HepG2 (cell line): ENCODE measurements around the gene CABLES1. TPM values are rescaled to one million over a fixed set of nuclear protein-coding genes. Genes with fewer than 3 reads are reported as not detected.
A peak's percentile ranks its signal among the peaks of the same experiment; 100 is the strongest.

Experiments
- AHDC1 ChIP-seq: sonication (generic); formaldehyde crosslinking; IDR thresholded peaks from 2 replicates; pipeline ENCODE4 v1.5.1; 2020; ENCODE audit warnings: mild to moderate bottlenecking, missing genetic modification reagents, borderline replicate concordance
- GFI1 ChIP-seq: sonication (generic); formaldehyde crosslinking; IDR thresholded peaks from 2 replicates; pipeline ENCODE4 v1.5.0; 2020; ENCODE audit warnings: missing genetic modification reagents, mild to moderate bottlenecking, borderline replicate concordance
- GZF1 ChIP-seq: sonication (generic); formaldehyde crosslinking; IDR thresholded peaks from 2 replicates; pipeline ENCODE4 v1.5.1; 2020; ENCODE audit warnings: mild to moderate bottlenecking, missing genetic modification reagents
- KAT8 ChIP-seq: IDR thresholded peaks from 2 replicates; pipeline ENCODE4 v1.6.1; 2016; ENCODE audit warnings: missing genetic modification reagents, missing compliant biosample characterization
- MED13 ChIP-seq: sonication (generic); formaldehyde crosslinking; IDR thresholded peaks from 2 replicates; pipeline ENCODE4 v1.5.0; 2020; ENCODE audit warnings: missing genetic modification reagents
- MIXL1 ChIP-seq: IDR thresholded peaks from 2 replicates; pipeline ENCODE4 v1.6.1; 2016
- NPAS2 ChIP-seq: sonication (generic); formaldehyde crosslinking; IDR thresholded peaks from 2 replicates; pipeline ENCODE4 v1.8.0; 2022; ENCODE audit warnings: mild to moderate bottlenecking, missing genetic modification reagents, borderline replicate concordance
- PHF8 ChIP-seq: sonication (generic); formaldehyde crosslinking; IDR thresholded peaks from 2 replicates; pipeline ENCODE4 v1.5.0; 2020; ENCODE audit warnings: missing genetic modification reagents
- SIN3A ChIP-seq: IDR thresholded peaks from 2 replicates; pipeline ENCODE4 v1.6.1; 2011; ENCODE audit warnings: low read depth, mild to moderate bottlenecking, control low read depth, low read length, borderline replicate concordance
- ZBTB10 ChIP-seq: sonication (generic); formaldehyde crosslinking; IDR thresholded peaks from 2 replicates; pipeline ENCODE4 v1.4.0; 2020; ENCODE audit warnings: missing genetic modification reagents, borderline replicate concordance
- ZBTB25 ChIP-seq: IDR thresholded peaks from 2 replicates; pipeline ENCODE4 v1.6.1; 2018; ENCODE audit warnings: missing genetic modification reagents
- ZMAT3 ChIP-seq: sonication (generic); formaldehyde crosslinking; conservative IDR thresholded peaks from 2 replicates; pipeline ENCODE4 v1.7.0; 2021; ENCODE audit warnings: missing genetic modification reagents
- ZNF367 ChIP-seq: sonication (generic); formaldehyde crosslinking; IDR thresholded peaks from 2 replicates; pipeline ENCODE4 v1.4.0; 2020; ENCODE audit warnings: missing genetic modification reagents, borderline replicate concordance
- ZNF552 ChIP-seq: sonication (generic); formaldehyde crosslinking; IDR thresholded peaks from 2 replicates; pipeline ENCODE4 v1.9.0; 2022; ENCODE audit warnings: missing genetic modification reagents, mild to moderate bottlenecking, borderline replicate concordance
- polyA plus RNA-seq, 8 experiments: library from polyadenylated mRNA; depleted of rRNA in 3 of 8; stranded (reverse) in 7 of 8; unstranded in 1 of 8; fragments of >200 nt; fragmentation: Illumina TruSeq in 4 of 8; extraction: Trizol in 4 of 8; gene quantifications; 2 replicates each; pipeline versions ENCODE4 v1.2.1 to v1.2.3, GENCODE V29; 2011 to 2016; ENCODE audit warnings: low read depth in 4 of 8, missing spikeins in 1 of 8, mixed read lengths in 1 of 8; ENCODE audit not compliant: insufficient read depth in 1 of 8
- total RNA-seq, 5 experiments: library from RNA; depleted of rRNA; stranded (reverse); fragments of >200 nt; fragmentation: Illumina TruSeq; extraction: Trizol; gene quantifications; 2 replicates each; pipeline ENCODE4 v1.2.3, GENCODE V29; 2016; ENCODE audit warnings: low read depth in 1 of 5
- TF ChIP-seq, protein P1 (sequence below): conservative IDR thresholded peaks from 2 replicates; pipeline ENCODE4 v1.6.1; 2018; ENCODE audit warnings: missing genetic modification reagents
- TF ChIP-seq, protein P2 (sequence below): IDR thresholded peaks from 2 replicates; pipeline ENCODE4 v1.6.1; 2016; ENCODE audit warnings: mild to moderate bottlenecking

The CABLES1 gene
- total and polyA plus RNA-seq, 2 of the 13 experiments (the other 11 are each of a cell fraction or from before 2014, with no cell fraction given): 14.7 to 25.8 TPM

GRCh38 chr18:23259701-23260681 lies 124.7 kb downstream of the CABLES1 start (continued):
- TF ChIP-seq NPAS2 (CRISPR knock-in tag) (no peak), ZBTB25 (CRISPR knock-in tag) (no peak), PHF8 (no peak), ZBTB10 (CRISPR knock-in tag) (no peak), KAT8 (CRISPR knock-in tag) (no peak), ZNF367 (CRISPR knock-in tag) (no peak), ZNF552 (CRISPR knock-in tag) (no peak), ZMAT3 (CRISPR knock-in tag) (peak; percentile 65; the same call in 1 of the 2 replicates), AHDC1 (CRISPR knock-in tag) (peak; percentile 32; the same call in 1 of the 2 replicates), SIN3A (no peak), MIXL1 (no peak), GZF1 (CRISPR knock-in tag) (no peak), MED13 (CRISPR knock-in tag) (no peak), GFI1 (CRISPR knock-in tag) (peak; percentile 32; the same call in 1 of the 2 replicates)
- TF ChIP-seq, protein P1, sequence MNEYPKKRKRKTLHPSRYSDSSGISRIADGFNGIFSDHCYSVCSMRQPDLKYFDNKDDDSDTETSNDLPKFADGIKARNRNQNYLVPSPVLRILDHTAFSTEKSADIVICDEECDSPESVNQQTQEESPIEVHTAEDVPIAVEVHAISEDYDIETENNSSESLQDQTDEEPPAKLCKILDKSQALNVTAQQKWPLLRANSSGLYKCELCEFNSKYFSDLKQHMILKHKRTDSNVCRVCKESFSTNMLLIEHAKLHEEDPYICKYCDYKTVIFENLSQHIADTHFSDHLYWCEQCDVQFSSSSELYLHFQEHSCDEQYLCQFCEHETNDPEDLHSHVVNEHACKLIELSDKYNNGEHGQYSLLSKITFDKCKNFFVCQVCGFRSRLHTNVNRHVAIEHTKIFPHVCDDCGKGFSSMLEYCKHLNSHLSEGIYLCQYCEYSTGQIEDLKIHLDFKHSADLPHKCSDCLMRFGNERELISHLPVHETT (CRISPR knock-in tag): no peak
- TF ChIP-seq, protein P2, sequence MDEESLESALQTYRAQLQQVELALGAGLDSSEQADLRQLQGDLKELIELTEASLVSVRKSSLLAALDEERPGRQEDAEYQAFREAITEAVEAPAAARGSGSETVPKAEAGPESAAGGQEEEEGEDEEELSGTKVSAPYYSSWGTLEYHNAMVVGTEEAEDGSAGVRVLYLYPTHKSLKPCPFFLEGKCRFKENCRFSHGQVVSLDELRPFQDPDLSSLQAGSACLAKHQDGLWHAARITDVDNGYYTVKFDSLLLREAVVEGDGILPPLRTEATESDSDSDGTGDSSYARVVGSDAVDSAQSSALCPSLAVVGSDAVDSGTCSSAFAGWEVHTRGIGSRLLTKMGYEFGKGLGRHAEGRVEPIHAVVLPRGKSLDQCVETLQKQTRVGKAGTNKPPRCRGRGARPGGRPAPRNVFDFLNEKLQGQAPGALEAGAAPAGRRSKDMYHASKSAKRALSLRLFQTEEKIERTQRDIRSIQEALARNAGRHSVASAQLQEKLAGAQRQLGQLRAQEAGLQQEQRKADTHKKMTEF (CRISPR knock-in tag): peak; percentile 24; the same call in 1 of the 2 replicates
